ENCODE measurements around the gene ADGRL1. TPM values are rescaled to one million over a fixed set of nuclear protein-coding genes. Genes with fewer than 3 reads are reported as not detected.

The ADGRL1 gene
- polyA plus RNA-seq, 3 donors = 1.7 TPM; not detected in 2

- H2AFZ ChIP-seq (ENCODE audit: insufficient read depth, low read depth, low read length, poor library complexity, severe bottlenecking) = no peak overlapping the region
- Mint-ChIP-seq H3K27ac (no peak overlapping the region), H3K27me3 (ENCODE audit: low read depth in 3 of 3) (peaks cover 0 to 5% (median 0%) of the 10 kb centered on the region in 3 donors), H3K36me3 (peaks cover 5 to 16% of the 10 kb centered on the region in 2 donors), H3K9me3 (peaks cover 0 to 8% (median 4%) of the 10 kb centered on the region in 7 donors), H3K4me3 (no peak overlapping the region), H3K4me1 (peaks cover 2% of the 10 kb centered on the region)
- no peak overlapping the region for H3K4me3 ChIP-seq (replicated peaks in 1 of 3; ENCODE audit: low read depth in 2 of 3, low read length in 3 of 3)
- no peaks in the 10 kb centered on the region for H3K79me2 ChIP-seq (ENCODE audit: insufficient read depth, low read length)
- H4K20me1 ChIP-seq (ENCODE audit: insufficient read depth, low read length) = no peaks in the 10 kb centered on the region
- H3K9me3 ChIP-seq (replicated peaks in 1 of 2; ENCODE audit: control insufficient read depth in 1 of 2, insufficient read depth in 1 of 2, low read length in 2 of 2) = no peaks in the 10 kb centered on the region
- no peak for DNase-seq
- no peaks in the 10 kb centered on the region for H3K36me3 ChIP-seq (replicated peaks in 1 of 2; ENCODE audit: control insufficient read depth in 1 of 2, insufficient read depth in 2 of 2, low read length in 2 of 2)
- H3K9ac ChIP-seq (ENCODE audit: insufficient read depth, low read length, poor library complexity, severe bottlenecking) = no peak overlapping the region
- H3K27me3 ChIP-seq (ENCODE audit: control insufficient read depth in 2 of 2, insufficient read depth in 2 of 2, low read length in 2 of 2) = no peaks in the 10 kb centered on the region
- no peak for TF ChIP-seq CTCF (IDR thresholded peaks at IDR 0.05)
- WGBS (ENCODE audit: insufficient coverage) = 100% methylated on average over 5 of the region's 9 CpGs
- intact Hi-C loops (cut with micrococcal nuclease) = no loop called here
- no peak overlapping the region for H3K4me2 ChIP-seq (replicated peaks; ENCODE audit: extremely low read depth, low read length, poor library complexity, severe bottlenecking)
- H3K4me1 ChIP-seq (ENCODE audit: control insufficient read depth in 1 of 2, insufficient read depth in 2 of 2, low read length in 2 of 2) = no peaks in the 10 kb centered on the region
- no peak overlapping the region for H3K27ac ChIP-seq (ENCODE audit: low read depth in 1 of 2, low read length in 2 of 2)
Measured at GRCh38 chr19:14174883-14175282, 31.1 kb downstream of the ADGRL1 start.

GRCh38 chr19:14168993-14169392, 37.0 kb downstream of the ADGRL1 start:
- peaks cover 34% of the 10 kb centered on the region for H3K4me1 Mint-ChIP-seq
- Histone ChIP-seq H3K27me3 (ENCODE audit: control insufficient read depth in 2 of 2, insufficient read depth in 2 of 2, low read length in 2 of 2) (peaks cover 0 to 2% of the 10 kb centered on the region in 2 donors), H2AFZ (ENCODE audit: insufficient read depth, low read depth, low read length, poor library complexity, severe bottlenecking) (no peak overlapping the region), H3K79me2 (ENCODE audit: insufficient read depth, low read length) (no peaks in the 10 kb centered on the region), H3K9me3 (replicated peaks in 1 of 2; ENCODE audit: control insufficient read depth in 1 of 2, insufficient read depth in 1 of 2, low read length in 2 of 2) (no peaks in the 10 kb centered on the region), H3K36me3 (replicated peaks in 1 of 2; ENCODE audit: control insufficient read depth in 1 of 2, insufficient read depth in 2 of 2, low read length in 2 of 2) (no peaks in the 10 kb centered on the region), H4K20me1 (ENCODE audit: insufficient read depth, low read length) (peaks cover 9% of the 10 kb centered on the region), H3K4me2 (replicated peaks; ENCODE audit: extremely low read depth, low read length, poor library complexity, severe bottlenecking) (no peak overlapping the region), H3K4me1 (ENCODE audit: control insufficient read depth in 1 of 2, insufficient read depth in 2 of 2, low read length in 2 of 2) (peaks cover 28 to 31% of the 10 kb centered on the region in 2 donors), H3K4me3 (replicated peaks in 1 of 3; ENCODE audit: low read depth in 2 of 3, low read length in 3 of 3) (no peak overlapping the region), H3K9ac (ENCODE audit: insufficient read depth, low read length, poor library complexity, severe bottlenecking) (no peak overlapping the region), H3K27ac (ENCODE audit: low read depth in 1 of 2, low read length in 2 of 2) (no peak overlapping the region)
- peaks cover 7 to 19% (median 9%) of the 10 kb centered on the region in 3 donors for H3K27me3 Mint-ChIP-seq (ENCODE audit: low read depth in 3 of 3)
- TF ChIP-seq CTCF (IDR thresholded peaks at IDR 0.05) = no peak
- H3K36me3 Mint-ChIP-seq = peaks cover 4 to 9% of the 10 kb centered on the region in 2 donors
- intact Hi-C loops (cut with micrococcal nuclease) = no loop called here
- peaks cover 0 to 9% (median 4%) of the 10 kb centered on the region in 7 donors for H3K9me3 Mint-ChIP-seq
- DNase-seq = no peak
- no peak overlapping the region for H3K4me3 Mint-ChIP-seq
- WGBS (ENCODE audit: insufficient coverage) = over 99% methylated on average over 9 of the region's 12 CpGs
- no peak overlapping the region for H3K27ac Mint-ChIP-seq
